Muscle layer of duodenum (tissue), 2 donors: ENCODE results near the gene LDLRAD4.

Experiments used
- H3K27ac ChIP-seq: one replicate; pipeline ENCODE4 v1.7.0; 2013; ENCODE audit warnings: mild to moderate bottlenecking, low read length
- H3K27me3 ChIP-seq: one replicate; pipeline ENCODE4 v1.7.0; 2013; ENCODE audit warnings: low read depth, mild to moderate bottlenecking, control low read depth, low read length
- H3K36me3 ChIP-seq, 2 donors: one replicate each; pipeline ENCODE4 v1.7.0; 2013; ENCODE audit warnings: low read length in 2 of 2, control low read depth in 1 of 2, mild to moderate bottlenecking in 1 of 2; ENCODE audit not compliant: insufficient read depth in 2 of 2, control insufficient read depth in 1 of 2
- H3K4me1 ChIP-seq, 2 donors: one replicate each; pipeline ENCODE4 v1.7.0; 2013; ENCODE audit warnings: low read length in 2 of 2, mild to moderate bottlenecking in 2 of 2, control low read depth in 1 of 2, moderate library complexity in 1 of 2; ENCODE audit not compliant: insufficient read depth in 2 of 2, control insufficient read depth in 1 of 2
- H3K4me3 ChIP-seq, 2 donors: one replicate each; pipeline ENCODE4 v1.7.0; 2013; ENCODE audit warnings: low read length in 2 of 2, low read depth in 1 of 2, mild to moderate bottlenecking in 1 of 2
- H3K9me3 ChIP-seq, 2 donors: one replicate each; pipeline ENCODE4 v1.7.0; 2013; ENCODE audit warnings: low read length in 2 of 2, control low read depth in 1 of 2, mild to moderate bottlenecking in 1 of 2; ENCODE audit not compliant: control insufficient read depth in 1 of 2
- donor health status: healthy.

Gene LDLRAD4

GRCh38 chr18:13218368-13218991 is at the start of gene LDLRAD4:
TSS of gene LDLRAD4 (plus strand) at chr18:13218760.
- Histone ChIP-seq H3K27ac (no peak within 1 kb of the TSS), H3K36me3 (no peaks in the 10 kb centered on the region), H3K4me1 (peaks cover 32 to 55% of the 10 kb centered on the region in 2 donors)

GRCh38 chr18:13173578-13174145 is 44.9 kb upstream of the LDLRAD4 start:
- H3K9me3 ChIP-seq: no peaks in the 10 kb centered on the region

More at GRCh38 chr18:13218368-13218991, at the start of gene LDLRAD4:
- Histone ChIP-seq H3K27me3 (no peaks in the 10 kb centered on the region), H3K9me3 (no peaks in the 10 kb centered on the region), H3K4me3 (peak within 1 kb of the TSS; percentile 54 to 84)

GRCh38 chr18:13175266-13175665 is 43.3 kb upstream of the LDLRAD4 start:
- Histone ChIP-seq H3K27ac (no peak overlapping the region), H3K9me3 (no peaks in the 10 kb centered on the region), H3K4me3 (no peak overlapping the region), H3K36me3 (no peaks in the 10 kb centered on the region), H3K27me3 (no peaks in the 10 kb centered on the region), H3K4me1 (peaks cover 0 to 4% of the 10 kb centered on the region in 2 donors)

More at GRCh38 chr18:13173578-13174145, 44.9 kb upstream of the LDLRAD4 start:
- no peak overlapping the region for H3K4me3 ChIP-seq
- H3K4me1 ChIP-seq: peaks cover 0 to 4% of the 10 kb centered on the region in 2 donors
- no peaks in the 10 kb centered on the region for H3K36me3 ChIP-seq
- H3K27ac ChIP-seq: no peak overlapping the region
- no peaks in the 10 kb centered on the region for H3K27me3 ChIP-seq

- Histone ChIP-seq H3K4me3 (no peak overlapping the region), H3K4me1 (peaks cover 0 to 4% of the 10 kb centered on the region in 2 donors), H3K36me3 (no peaks in the 10 kb centered on the region), H3K27me3 (no peaks in the 10 kb centered on the region), H3K9me3 (no peaks in the 10 kb centered on the region), H3K27ac (no peak overlapping the region)
These were observed 42.8 kb upstream of the LDLRAD4 start for GRCh38 chr18:13175754-13176210.

GRCh38 chr18:13176847-13177246 is 41.7 kb upstream of the LDLRAD4 start:
- Histone ChIP-seq H3K27me3 (no peaks in the 10 kb centered on the region), H3K9me3 (no peaks in the 10 kb centered on the region), H3K36me3 (no peaks in the 10 kb centered on the region), H3K4me1 (peaks cover 0 to 4% of the 10 kb centered on the region in 2 donors), H3K4me3 (peak overlapping the region in 1 of 2 donors; percentile 23), H3K27ac (peak overlapping the region; percentile 25)

GRCh38 chr18:13178197-13178596 is 40.4 kb upstream of the LDLRAD4 start:
- Histone ChIP-seq H3K4me1 (peaks cover 0 to 4% of the 10 kb centered on the region in 2 donors), H3K27ac (no peak overlapping the region), H3K4me3 (no peak overlapping the region), H3K27me3 (no peaks in the 10 kb centered on the region), H3K9me3 (no peaks in the 10 kb centered on the region), H3K36me3 (no peaks in the 10 kb centered on the region)

GRCh38 chr18:13178976-13179375 is 39.6 kb upstream of the LDLRAD4 start:
- Histone ChIP-seq H3K36me3 (no peaks in the 10 kb centered on the region), H3K4me3 (no peak overlapping the region), H3K9me3 (no peaks in the 10 kb centered on the region), H3K27me3 (no peaks in the 10 kb centered on the region), H3K4me1 (peaks cover 0 to 4% of the 10 kb centered on the region in 2 donors), H3K27ac (no peak overlapping the region)

- Histone ChIP-seq H3K4me3 (no peak overlapping the region), H3K36me3 (no peaks in the 10 kb centered on the region), H3K27ac (no peak overlapping the region), H3K9me3 (no peaks in the 10 kb centered on the region), H3K27me3 (no peaks in the 10 kb centered on the region), H3K4me1 (peaks cover 0 to 4% of the 10 kb centered on the region in 2 donors)
These were observed 38.9 kb upstream of the LDLRAD4 start for GRCh38 chr18:13179566-13180113.

- Histone ChIP-seq H3K4me3 (no peak overlapping the region), H3K9me3 (no peaks in the 10 kb centered on the region), H3K4me1 (peaks cover 0 to 4% of the 10 kb centered on the region in 2 donors), H3K27ac (no peak overlapping the region), H3K27me3 (no peaks in the 10 kb centered on the region), H3K36me3 (no peaks in the 10 kb centered on the region)
These were observed 37.8 kb upstream of the LDLRAD4 start for GRCh38 chr18:13180614-13181375.

- Histone ChIP-seq H3K4me1 (no peaks in the 10 kb centered on the region), H3K27me3 (no peaks in the 10 kb centered on the region), H3K9me3 (no peaks in the 10 kb centered on the region), H3K4me3 (no peak overlapping the region), H3K36me3 (no peaks in the 10 kb centered on the region), H3K27ac (no peak overlapping the region)
These were observed 36.8 kb upstream of the LDLRAD4 start for GRCh38 chr18:13181765-13182164.

- Histone ChIP-seq H3K36me3 (no peaks in the 10 kb centered on the region), H3K9me3 (no peaks in the 10 kb centered on the region), H3K4me1 (no peaks in the 10 kb centered on the region)
These were observed 35.2 kb upstream of the LDLRAD4 start for GRCh38 chr18:13183359-13183758.

More at GRCh38 chr18:13183359-13183758, 35.2 kb upstream of the LDLRAD4 start:
- Histone ChIP-seq H3K27me3 (no peaks in the 10 kb centered on the region), H3K4me3 (no peak overlapping the region), H3K27ac (no peak overlapping the region)
